T-helper 2 cell (primary cell): Measurements from ENCODE around the gene NR4A3.

Experiments used
- DNase-seq, 5 experiments: peaks; one replicate each; pipeline versions ENCODE4 v3.0.0 to v3.0.0-alpha.2; 2012 to 2022

NR4A3 gene

DNA sequence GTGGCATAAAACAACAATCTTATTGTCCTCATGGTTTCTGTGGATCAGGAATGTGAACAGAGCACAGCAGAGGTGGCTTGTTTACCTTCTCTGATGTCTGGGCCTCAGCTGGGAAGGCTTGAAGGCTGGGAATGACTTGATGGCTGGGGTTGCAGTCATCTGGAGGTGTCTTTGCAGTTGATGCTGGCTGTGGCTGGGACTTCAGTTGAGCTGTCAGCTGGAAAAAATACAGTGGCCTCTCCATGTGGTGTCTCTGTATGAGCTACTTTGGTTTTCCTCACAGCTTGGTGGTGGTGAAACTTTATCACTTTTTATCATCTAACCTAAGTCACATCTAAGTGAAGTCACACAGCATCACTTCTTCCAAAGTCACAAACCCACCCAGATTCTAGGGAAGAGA lies 60.1 kb downstream of the NR4A3 start:
- DNase-seq = peak in 1 of 5 experiments; percentile 77

DNA sequence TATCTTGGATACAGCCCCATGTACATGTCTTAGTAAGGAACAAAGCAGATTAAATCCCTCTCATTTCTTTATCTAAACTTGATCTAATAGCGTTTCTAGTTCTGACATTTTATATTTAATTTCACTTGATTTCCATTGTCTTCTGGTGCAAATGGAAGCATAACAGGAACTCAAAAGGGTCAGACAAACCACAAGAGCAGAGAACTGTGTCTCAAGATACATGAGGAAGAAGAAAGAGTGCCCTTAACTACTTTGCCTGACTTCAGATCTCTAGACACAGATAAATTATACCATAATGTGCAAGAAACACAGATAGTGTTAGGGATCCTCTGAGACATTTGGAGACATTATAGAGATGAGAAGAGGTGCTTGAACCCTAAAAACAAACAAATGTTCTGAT lies 64.1 kb downstream of the NR4A3 start:
- no peak for DNase-seq

DNA sequence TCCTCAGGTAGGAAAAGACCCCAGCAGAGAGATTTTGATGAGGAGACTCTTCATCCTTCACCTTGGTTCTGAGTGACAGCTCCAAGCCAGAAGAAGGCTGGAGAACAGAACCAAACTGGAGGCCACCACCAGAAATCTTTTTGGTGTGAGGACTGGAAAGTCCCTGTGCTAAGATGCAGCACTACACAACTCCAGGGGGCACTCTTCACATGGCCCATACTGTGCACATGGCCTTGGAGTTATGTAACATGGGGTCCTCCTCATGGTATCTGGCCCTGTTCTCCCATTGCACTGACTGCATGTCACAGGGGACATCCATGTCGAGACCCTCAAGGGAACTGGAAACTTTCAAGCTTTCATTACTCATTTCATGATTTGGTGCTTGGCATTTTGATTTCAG lies 67.4 kb downstream of the NR4A3 start:
- DNase-seq = no peak

DNA sequence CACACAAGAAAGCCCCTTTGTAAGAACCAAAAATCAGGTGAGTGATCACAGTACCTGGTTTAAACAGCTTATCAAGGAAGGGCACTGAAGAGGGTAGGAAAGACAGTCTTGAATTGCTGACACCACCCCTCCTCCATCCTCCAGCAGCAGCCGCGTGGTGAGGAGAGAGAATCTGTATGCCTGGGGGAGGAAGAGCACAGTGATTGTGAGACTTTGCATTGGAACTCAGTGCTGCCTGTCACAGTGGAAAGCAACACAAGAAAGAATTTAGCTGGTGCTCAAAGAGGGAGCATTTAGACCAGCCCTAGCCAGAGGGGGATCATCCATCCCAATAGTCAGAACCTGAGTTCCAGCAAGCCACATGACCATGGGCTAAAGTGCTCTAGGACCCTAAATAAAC lies 73.1 kb downstream of the NR4A3 start:
- peak in 1 of 5 experiments; percentile 17 for DNase-seq

DNA sequence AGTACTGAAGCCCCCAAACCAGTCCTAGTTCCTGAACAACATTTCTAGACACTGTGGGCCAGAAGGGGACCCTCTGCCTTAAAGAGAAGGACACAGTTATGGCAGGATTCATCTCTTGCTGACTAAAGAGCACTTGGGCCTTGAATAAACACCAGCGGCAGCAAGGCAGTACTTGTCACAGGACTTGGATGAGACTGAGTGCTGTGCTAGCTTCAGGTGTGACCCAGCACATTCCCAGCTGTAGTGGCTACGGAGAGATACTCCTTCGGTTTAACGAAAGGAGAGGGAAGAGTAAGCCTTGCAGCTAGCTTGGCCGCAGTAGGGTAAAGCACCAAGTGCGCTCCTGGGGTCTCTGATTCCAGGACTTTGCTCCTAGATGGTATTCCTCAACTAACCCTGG lies 73.8 kb downstream of the NR4A3 start:
- DNase-seq = no peak

DNA sequence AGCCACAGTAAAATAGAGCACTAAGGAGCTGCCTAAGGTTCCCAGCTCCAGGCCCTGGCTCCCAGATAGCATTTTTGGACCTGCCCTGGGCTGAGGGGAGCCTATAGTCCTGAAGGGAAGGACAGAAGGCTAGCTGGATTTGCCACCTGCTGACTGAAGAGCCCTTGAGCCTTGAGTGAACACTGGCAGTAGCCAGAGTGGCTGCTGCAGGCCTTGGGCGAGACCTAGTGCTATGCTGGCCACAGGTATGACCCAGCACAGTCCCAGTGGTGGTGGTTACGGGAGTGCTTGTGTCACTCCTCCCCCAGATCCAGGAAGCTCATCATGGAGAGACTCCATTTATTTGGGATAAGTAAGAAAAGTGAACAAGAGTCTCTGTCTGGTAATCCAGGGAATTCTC lies 74.4 kb downstream of the NR4A3 start:
- no peak for DNase-seq

DNA sequence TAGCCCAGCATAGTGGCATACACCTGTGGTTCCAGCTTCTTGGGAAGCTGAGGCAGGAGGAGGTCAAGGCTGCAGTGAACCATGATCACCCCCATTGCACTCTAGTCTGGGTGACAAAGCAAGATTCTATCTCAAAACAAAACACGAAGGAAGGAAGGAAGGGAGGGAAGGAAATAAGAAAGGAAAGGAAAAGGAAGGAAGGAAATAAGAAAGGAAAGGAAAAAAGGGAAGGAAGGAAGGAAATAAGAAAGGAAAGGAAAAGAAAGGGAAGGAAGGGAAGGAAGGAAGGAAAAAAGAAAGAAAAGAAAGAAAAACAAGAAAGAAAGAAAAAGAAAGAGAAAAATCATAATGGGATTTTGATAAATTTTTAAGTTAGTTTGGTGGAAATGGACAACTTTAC lies 81.7 kb downstream of the NR4A3 start:
- no peak for DNase-seq

DNA sequence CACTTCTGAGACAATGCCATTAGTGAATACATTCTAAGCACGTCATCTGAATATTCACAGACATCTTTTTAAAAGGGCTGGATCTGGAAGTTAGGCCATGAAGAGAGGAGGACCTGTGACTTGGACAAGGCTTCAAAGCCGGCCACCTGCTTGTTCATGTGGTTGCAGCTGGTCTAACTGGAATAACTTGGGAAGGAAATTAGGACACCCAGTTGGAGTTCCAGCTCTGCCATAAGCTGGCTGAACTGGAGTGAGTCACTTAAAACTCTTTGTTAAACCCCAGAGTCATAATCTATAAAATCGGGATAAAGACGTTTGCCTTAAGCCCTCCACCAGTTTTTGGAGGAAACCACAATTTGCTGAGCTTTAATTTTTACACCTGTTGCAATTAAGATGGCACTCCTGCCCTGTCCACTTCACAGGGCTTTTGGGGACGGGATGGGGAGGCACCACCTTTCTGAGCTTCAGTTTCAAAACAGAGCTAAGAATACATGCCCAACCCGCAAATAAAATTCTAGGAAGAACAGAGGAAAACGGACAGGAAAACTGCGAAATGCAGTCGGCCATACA lies 84.2 kb downstream of the NR4A3 start:
- DNase-seq = no peak

DNA sequence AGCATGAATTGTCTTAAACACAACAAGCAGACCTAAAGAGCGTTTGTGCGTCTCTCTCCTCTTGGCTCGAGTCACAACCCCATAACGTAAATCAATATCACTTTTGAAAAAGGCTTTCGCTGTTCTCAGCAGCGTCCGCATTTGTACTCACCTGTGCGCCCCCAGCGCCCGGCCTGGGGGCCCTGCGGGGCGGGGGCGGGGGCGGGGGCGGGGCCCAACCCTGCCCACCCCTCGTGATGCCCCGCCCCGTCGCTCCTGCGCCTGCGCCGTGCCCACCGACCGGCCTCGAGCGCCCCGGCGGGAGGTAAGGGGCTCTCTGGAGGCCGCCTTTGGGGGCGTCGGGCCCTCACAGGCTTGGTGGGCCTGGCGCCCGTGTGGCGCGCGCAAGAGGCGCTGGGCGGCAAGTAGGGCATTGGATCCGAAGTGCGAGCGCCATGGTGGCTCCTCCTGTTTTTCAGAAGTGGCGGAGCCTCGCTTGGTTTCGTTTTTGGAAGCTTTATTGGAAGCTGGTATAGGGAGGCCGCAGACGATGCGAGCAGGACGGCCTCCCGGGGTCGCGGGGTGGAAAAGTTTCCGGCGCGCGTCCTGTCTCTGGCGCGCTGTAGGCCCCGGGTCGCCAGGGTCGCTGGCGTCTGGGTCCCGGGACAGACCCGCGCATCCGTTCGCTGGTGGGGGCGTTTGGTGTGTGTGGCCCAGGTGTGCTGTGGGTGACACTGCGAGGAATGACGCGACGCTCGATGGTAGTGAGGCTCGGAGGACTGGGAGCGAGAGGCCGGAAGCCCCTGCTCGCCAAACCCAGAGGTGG lies 84.9 kb downstream of the NR4A3 start, which contains the start of gene STX17:
Gene STX17, plus strand, starts transcription at position 252 of the 805 bp plus-strand sequence. CDS start 8,586 bp downstream, outside the sequence.
- peak; percentile 70 to 88 (median 78) for DNase-seq

DNA sequence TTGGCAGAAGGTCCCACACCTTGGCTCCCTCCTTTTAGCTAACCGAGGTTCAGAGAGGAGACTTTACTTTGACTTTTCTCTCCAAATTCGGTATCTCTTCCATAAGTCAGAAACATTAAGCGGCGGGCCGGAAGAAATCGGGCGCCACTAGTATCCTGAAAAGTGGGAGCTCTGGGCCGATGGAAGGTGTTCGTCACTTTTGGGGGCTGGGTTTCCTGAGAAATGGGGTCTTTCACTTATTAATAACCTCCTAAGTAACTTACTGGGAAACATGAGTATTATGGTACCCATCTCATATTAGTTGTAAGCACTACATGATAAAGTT lies 85.5 kb downstream of the NR4A3 start:
- DNase-seq = no peak

DNA sequence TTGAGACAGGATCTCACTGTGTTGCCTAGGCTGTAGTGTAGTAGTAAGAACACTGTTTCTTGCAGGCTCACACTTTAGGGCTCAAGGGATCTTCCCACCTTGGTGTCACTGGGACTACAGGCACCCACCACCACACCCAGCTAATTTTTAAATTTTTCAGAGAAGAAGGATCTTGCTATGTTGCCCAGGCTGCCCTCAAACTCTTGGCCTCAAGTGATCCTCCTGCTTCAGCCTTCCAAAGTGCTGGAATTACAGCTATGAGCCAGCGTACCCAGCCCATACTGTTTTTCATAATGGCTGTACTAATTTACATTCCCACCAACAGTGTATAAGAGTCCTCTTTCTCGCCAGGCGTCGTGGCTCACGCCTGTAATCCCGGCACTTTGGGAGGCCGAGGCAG lies 89.9 kb downstream of the NR4A3 start:
- no peak for DNase-seq
